Fibroblast of lung (primary cell): Measurements from ENCODE around the gene MAML3. TPM values are rescaled to one million over a fixed set of nuclear protein-coding genes. Genes with fewer than 3 reads are reported as not detected.

Source experiments
- DNase-seq, 2 donors: peaks; one replicate each; pipeline versions ENCODE4 v3.0.0 to v3.0.0-alpha.2; 2010; ENCODE audit warnings: low read depth in 2 of 2
- H2AFZ ChIP-seq: 2 replicates; pipeline ENCODE4 v1.5.1; 2012; ENCODE audit warnings: low read length, control low read depth, inconsistent platforms
- H3K27ac ChIP-seq: 2 replicates; pipeline ENCODE4 v1.5.1; 2011; ENCODE audit warnings: low read length, control low read depth; ENCODE audit not compliant: insufficient read depth
- H3K27me3 ChIP-seq: 2 replicates; pipeline ENCODE4 v1.5.1; 2011; ENCODE audit warnings: mild to moderate bottlenecking, low read length; ENCODE audit not compliant: control insufficient read depth, insufficient read depth
- H3K36me3 ChIP-seq: 2 replicates; pipeline ENCODE4 v1.5.1; 2011; ENCODE audit warnings: low read length; ENCODE audit not compliant: control insufficient read depth, insufficient read depth
- H3K4me1 ChIP-seq: 2 replicates; pipeline ENCODE4 v1.5.1; 2011; ENCODE audit warnings: low read length; ENCODE audit not compliant: control insufficient read depth, insufficient read depth; ENCODE audit errors: extremely low read depth
- H3K4me2 ChIP-seq: 2 replicates; pipeline ENCODE4 v1.5.1; 2011; ENCODE audit warnings: low read length, control low read depth; ENCODE audit not compliant: insufficient read depth; ENCODE audit errors: extremely low read depth
- H3K4me3 ChIP-seq, 4 experiments: fragments of 200-600 bp in 1 of 4; sonication (generic) in 1 of 4; replicated peaks in 1 of 4; 2 replicates each; pipeline ENCODE4 v1.5.1; 2011 to 2016; ENCODE audit warnings: low read length in 4 of 4, low read depth in 3 of 4, mild to moderate bottlenecking in 3 of 4, control low read depth in 2 of 4, inconsistent platforms in 1 of 4, mixed read lengths in 1 of 4; ENCODE audit not compliant: insufficient read depth in 1 of 4; ENCODE audit errors: control extremely low read depth in 1 of 4
- H3K79me2 ChIP-seq: 2 replicates; pipeline ENCODE4 v1.5.1; 2012; ENCODE audit warnings: mild to moderate bottlenecking, low read length, inconsistent platforms; ENCODE audit not compliant: control insufficient read depth, insufficient read depth
- H3K9ac ChIP-seq: 2 replicates; pipeline ENCODE4 v1.5.1; 2011; ENCODE audit warnings: mild to moderate bottlenecking, low read length, control low read depth; ENCODE audit not compliant: insufficient read depth
- H3K9me3 ChIP-seq: 2 replicates; pipeline ENCODE4 v1.5.1; 2012; ENCODE audit warnings: low read depth, low read length; ENCODE audit not compliant: control insufficient read depth, insufficient read depth
- H4K20me1 ChIP-seq: 2 replicates; pipeline ENCODE4 v1.5.1; 2011; ENCODE audit warnings: low read length; ENCODE audit not compliant: control insufficient read depth, insufficient read depth; ENCODE audit errors: extremely low read depth
- CTCF ChIP-seq, 2 donors: IDR thresholded peaks in 1 of 2; conservative IDR thresholded peaks in 1 of 2; 1 replicate in 1 of 2; 2 replicates in 1 of 2; pipeline ENCODE4 v1.5.1; 2011 to 2012; ENCODE audit warnings: low read length in 2 of 2, control low read depth in 1 of 2, inconsistent platforms in 1 of 2, low read depth in 1 of 2, mild to moderate bottlenecking in 1 of 2
- EZH2 ChIP-seq: IDR thresholded peaks from 2 replicates; pipeline ENCODE4 v1.5.1; 2012; ENCODE audit warnings: low read length, control low read depth, mild to moderate bottlenecking; ENCODE audit errors: missing control alignments
- polyA plus RNA-seq, 2 donors: library from polyadenylated mRNA; depleted of rRNA in 1 of 2; stranded (reverse) in 1 of 2; unstranded in 1 of 2; fragments of >200 nt; gene quantifications; 2 replicates each; pipeline ENCODE4 v1.2.1, GENCODE V29; 2011 to 2012; ENCODE audit warnings: missing spikeins in 1 of 2
- total RNA-seq: library from RNA; depleted of rRNA; stranded (reverse); fragments of >200 nt; gene quantifications from 2 replicates; pipeline ENCODE4 v1.2.1, GENCODE V29; 2014

The MAML3 gene
- total and polyA plus RNA-seq, 2 donors (not counting 1 experiment from before 2014, with no cell fraction given) = 2.0 to 2.8 TPM

DNA sequence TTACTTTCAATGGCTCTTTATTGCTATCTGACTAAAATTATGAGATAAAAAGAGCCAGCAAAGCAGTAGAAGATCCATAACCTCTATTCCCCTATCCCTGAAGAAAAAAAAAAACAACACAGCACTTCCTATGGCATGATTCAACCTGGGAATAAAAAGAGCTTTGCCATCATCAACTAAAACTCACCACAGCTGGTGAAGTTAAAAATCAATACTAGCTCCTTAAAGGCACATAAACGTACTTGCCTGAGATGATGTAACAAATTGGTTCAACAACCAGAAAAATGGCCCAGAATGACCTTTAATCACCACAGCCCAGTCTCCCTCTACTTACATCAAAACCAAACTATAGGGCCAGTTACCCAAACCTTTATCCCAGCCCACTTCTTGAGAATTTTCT, 153.8 kb downstream of the MAML3 start:
- Histone ChIP-seq H3K4me3 (no peak overlapping the region), H3K79me2 (no peaks in the 10 kb centered on the region), H3K9me3 (no peaks in the 10 kb centered on the region), H3K4me1 (no peaks in the 10 kb centered on the region), H3K9ac (no peak overlapping the region), H2AFZ (no peak overlapping the region), H4K20me1 (no peaks in the 10 kb centered on the region), H3K27me3 (no peaks in the 10 kb centered on the region), H3K27ac (no peak overlapping the region), H3K4me2 (no peak overlapping the region), H3K36me3 (no peaks in the 10 kb centered on the region)
- DNase-seq = no peak
- TF ChIP-seq CTCF (conservative IDR thresholded peaks at IDR 0.05 in 1 of 2, IDR thresholded peaks at IDR 0.05 in 1 of 2; ENCODE audit: low read depth in 1 of 2, low read length in 2 of 2) (no peak), EZH2 (no peak)

DNA sequence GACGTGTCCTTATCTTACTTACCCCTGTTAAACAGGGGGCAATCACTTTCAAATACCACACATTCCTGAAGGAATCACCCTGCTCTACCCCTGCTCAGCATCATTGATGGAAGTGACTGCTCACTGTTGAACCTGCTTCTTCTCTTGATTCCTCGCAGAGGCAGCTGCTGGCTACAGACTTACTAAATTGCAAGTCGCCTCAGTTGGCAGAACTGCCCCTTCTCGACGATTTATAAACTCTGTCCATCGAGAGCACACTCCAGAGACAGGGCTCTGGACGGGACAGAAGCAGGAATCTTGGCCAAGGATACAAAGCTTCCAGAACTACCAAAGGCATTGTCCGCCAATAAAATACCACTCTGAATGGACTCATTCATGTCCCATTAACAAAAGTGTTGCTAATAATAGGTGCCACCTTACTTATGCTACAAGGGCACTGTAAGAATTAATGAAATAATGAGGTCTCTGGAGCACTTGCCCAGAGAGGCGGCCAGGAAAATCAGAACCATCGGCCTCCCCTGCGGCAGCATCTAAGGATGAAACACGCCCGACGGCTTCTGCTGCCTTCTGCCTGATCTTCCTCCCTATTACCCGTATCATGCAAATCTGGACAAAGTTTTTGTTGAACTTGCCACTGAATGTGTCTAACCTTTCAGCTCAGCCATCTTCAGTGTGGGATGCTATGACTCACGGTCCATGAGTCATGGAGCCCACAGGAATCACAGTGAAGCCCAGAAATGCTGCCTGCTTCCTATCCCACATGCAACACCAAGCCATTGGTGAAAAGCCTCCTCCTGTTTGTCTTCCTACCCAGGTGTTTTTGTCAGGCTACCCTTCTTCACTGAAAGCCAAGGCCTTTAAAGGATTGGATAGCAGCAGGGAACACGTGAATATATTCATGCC, 164.9 kb downstream of the MAML3 start:
- peak; percentile 91 to 98 for DNase-seq
- Histone ChIP-seq H2AFZ (no peak overlapping the region), H3K9me3 (no peaks in the 10 kb centered on the region), H3K4me2 (no peak overlapping the region), H3K79me2 (no peaks in the 10 kb centered on the region), H4K20me1 (no peaks in the 10 kb centered on the region), H3K4me3 (no peak overlapping the region), H3K27me3 (no peaks in the 10 kb centered on the region), H3K36me3 (no peaks in the 10 kb centered on the region), H3K9ac (no peak overlapping the region), H3K4me1 (peaks cover 8% of the 10 kb centered on the region), H3K27ac (no peak overlapping the region)
- TF ChIP-seq EZH2 = no peak
- no peak for TF ChIP-seq CTCF (conservative IDR thresholded peaks at IDR 0.05 in 1 of 2, IDR thresholded peaks at IDR 0.05 in 1 of 2; ENCODE audit: low read depth in 1 of 2, low read length in 2 of 2)

GRCh38 chr4:139987502-139987850, 166.5 kb downstream of the MAML3 start:
- Histone ChIP-seq H3K9ac (no peak overlapping the region), H3K27me3 (no peaks in the 10 kb centered on the region), H3K27ac (no peak overlapping the region), H4K20me1 (no peaks in the 10 kb centered on the region), H3K36me3 (no peaks in the 10 kb centered on the region), H3K4me3 (no peak overlapping the region), H3K79me2 (no peaks in the 10 kb centered on the region), H3K4me1 (peaks cover 8% of the 10 kb centered on the region), H3K9me3 (no peaks in the 10 kb centered on the region), H3K4me2 (no peak overlapping the region), H2AFZ (no peak overlapping the region)
- DNase-seq = no peak
- TF ChIP-seq CTCF (conservative IDR thresholded peaks at IDR 0.05 in 1 of 2, IDR thresholded peaks at IDR 0.05 in 1 of 2; ENCODE audit: low read depth in 1 of 2, low read length in 2 of 2) (no peak), EZH2 (no peak)
